GM21526 (cell line): ENCODE results near the gene ZNF710.
A peak's percentile ranks its signal among the peaks of the same experiment; 100 is the strongest.
"Not testable (repeated sequence)": the region's sequence is repeated elsewhere in the genome, so short reads cannot be mapped to it uniquely, and the experiment has no call there.

Source experiments
- ATAC-seq: cut with Tn5 transposase; IDR thresholded peaks from one replicate; pipeline ENCODE4 v1.9.1; 2021; ENCODE audit warnings: moderate library complexity; ENCODE audit not compliant: unreplicated experiment, low FRiP score

ZNF710 gene, protein sequence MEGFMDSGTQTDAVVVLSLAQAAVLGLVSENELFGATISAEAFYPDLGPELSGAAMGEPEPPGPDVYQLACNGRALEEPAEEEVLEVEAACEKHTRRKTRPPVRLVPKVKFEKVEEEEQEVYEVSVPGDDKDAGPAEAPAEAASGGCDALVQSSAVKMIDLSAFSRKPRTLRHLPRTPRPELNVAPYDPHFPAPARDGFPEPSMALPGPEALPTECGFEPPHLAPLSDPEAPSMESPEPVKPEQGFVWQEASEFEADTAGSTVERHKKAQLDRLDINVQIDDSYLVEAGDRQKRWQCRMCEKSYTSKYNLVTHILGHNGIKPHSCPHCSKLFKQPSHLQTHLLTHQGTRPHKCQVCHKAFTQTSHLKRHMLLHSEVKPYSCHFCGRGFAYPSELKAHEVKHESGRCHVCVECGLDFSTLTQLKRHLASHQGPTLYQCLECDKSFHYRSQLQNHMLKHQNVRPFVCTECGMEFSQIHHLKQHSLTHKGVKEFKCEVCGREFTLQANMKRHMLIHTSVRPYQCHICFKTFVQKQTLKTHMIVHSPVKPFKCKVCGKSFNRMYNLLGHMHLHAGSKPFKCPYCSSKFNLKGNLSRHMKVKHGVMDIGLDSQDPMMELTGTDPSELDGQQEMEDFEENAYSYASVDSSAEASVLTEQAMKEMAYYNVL

DNA sequence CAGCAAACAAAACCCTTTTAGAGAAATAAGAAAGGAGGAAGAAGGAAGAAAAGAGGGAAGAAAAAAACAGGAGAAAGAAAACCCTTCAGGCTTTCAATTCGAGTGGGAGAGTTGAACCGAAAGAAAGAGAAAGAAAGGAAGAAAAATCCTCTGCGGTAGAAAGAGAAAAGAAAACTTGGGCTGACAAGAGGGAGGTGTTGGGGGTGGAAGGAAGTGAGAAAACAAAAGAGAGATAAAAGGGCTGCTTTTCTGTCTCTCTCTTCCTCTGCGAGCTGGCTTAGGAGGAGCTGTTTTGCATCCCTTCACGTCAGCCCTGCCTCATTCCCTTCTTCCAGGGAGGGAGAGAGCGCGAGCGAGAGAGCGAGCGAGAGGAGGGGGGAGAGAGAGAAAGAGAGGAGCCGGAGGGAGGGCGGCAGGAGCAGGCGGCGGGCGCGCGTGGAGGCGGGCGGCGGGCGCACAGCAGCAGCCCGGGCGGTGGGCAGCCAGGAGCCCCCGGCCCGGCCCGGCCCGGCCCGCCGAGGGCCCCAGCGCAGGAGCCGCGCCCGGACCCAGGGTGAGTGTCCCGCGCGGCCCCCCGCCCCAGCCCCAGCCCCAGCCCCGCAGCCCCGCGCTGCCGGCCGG, at the start of gene ZNF710:
Gene ZNF710, plus strand, starts transcription at position 263 of the 621 bp plus-strand sequence. CDS start 65,814 bp downstream, outside the sequence.
- ATAC-seq = no peak

DNA sequence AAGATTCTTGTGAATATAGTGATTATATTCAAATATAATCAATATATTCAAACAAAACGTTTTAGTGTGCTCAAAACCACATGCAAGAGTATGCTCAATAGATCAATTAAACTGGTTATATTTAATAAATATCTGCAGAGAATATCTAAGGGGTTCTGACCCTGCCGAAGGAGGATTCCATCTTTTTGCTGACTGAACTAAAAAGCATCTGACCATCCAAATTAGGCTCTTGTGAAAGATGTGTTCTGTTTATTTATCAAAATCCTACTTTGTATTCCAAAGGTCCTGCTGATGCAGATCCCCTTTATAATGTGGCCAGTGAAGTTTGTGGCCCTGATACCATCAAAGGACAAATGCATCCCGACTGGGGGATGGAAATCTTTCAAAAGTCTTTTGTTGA, 46.6 kb upstream of the ZNF710 start:
- ATAC-seq = no peak

DNA sequence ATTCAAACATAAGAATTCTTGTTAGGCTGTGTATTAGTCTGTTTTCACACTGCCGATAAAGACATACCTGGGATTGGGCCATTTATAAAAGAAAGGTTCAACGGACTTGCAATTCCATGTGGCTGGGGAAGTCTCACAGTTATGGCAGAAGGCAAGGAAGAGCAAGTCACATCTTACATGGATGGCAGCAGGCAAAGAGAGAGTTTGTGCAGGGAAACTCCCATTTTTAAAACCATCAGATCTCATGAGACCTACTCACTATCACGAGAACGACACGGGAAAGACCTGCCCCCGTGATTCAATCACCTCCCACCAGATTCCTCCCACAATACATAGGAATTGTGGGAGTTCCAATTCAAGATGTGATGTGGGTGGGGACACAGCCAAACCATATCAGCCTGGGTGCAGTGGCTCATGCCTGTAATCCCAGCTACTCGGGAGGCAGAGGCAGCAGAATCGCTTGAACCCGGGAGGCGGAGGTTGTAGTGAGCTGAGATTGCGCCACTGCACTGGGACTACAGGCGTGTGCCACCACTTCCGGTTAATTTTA, 45.6 kb upstream of the ZNF710 start:
- ATAC-seq = not testable (repeated sequence)

DNA sequence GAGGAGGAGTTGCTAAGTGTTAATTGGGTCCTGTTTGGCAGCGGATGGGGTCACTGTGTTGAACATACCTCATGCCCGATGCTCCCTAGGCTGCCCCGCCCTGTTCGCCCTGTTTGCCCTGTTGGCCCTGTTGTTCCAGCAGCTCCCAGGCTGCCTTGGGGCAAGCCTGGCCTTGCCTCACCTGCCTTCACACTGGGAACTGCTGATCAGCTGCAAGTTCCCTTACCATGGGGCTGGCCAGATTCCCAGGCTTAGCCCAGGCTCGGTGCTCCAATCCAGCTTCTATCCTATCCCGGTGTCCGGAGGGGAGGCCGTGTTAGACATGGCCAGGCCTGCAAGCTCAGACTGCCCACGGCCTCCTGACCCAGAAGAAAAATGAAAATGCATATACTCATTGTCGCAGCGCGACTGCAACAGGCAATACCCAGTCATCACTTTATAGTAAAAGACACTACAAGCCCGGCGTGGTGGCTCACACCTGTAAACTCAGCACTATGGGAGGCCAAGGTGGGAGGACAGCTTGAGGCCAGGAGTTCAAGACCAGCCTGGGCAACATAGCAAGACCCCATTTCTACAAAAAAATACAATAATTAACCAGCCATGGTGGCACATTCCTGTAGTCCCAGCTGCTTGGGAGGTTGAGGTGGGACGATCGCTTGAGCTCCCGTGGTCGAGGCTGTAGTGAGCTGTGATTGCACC, 42.9 kb upstream of the ZNF710 start:
- no peak for ATAC-seq

DNA sequence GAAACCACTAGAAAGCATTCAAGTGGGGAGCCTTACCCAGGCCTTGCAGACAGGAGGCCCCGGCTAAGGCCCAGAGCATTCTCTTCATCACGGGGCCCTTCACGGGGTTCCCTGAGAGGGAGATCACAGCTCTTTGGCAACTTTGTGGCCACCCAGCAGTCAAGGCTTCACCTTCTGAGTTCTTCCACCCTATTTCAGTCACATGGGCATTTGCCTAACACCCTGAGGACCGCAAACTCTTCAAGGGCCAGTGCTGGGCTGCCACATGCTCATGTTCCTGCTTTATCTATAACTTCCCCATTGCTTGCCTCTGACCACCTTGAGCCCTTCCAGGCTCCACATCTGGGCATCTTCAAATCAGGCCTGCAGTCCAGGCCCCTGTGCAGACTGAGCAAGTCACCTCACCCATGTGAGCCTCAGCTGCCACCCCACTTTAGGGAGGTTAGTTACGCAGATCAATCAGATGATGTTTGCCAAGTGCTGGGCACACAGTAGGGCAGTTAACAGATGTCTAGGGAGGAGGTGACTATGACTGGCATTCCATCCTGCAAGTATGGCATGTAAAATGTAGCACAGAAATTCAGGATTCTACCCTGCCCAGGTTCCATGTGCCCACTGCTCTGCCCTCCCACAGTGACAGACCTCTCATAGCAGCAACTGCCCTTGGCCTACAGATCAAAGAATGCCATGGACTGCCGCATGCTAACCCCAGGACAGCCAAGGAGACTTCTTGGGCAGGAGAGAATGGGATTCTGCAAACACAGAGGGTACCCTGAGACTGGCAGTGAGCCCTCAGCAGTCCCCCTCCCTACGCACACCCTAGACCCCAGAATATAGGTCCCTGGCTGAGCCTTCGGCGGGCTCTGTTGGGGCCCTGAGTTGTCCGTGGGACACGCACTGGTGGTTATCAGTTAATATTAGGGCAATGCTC, 37.6 kb upstream of the ZNF710 start:
- ATAC-seq = no peak

DNA sequence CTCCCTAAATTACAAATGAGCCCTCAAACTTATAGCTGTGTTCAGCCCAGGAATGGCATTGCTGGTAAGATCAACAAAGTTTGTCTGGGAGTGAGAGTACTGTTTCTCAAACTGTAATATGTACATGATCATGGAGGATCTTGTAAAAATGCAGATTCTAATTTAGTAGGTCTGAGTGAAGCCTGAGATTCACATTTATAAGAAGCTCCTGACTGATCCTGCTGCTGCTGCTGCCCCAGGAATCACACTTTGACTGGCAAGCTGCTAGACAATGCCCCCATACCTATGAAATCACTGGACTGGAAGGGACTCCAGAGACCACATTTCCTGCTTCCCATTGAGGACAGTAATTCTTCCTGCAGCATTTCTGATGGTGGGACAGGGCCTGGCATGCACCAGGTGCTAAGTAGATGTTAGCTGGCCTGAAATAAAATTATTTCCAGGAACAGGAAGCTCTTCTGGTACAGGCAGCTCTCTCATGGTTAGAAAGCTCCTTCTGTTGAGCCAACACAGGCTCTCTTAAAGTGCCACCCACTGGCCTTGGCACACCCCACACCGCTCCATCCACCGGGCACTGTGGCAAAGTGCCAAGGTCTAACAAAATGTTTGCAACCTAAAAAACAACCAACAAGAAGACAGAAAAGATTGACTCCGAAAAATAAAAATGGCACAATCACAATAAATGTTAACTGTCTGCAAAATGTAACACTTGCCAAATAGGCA, 36.7 kb upstream of the ZNF710 start:
- ATAC-seq = no peak

DNA sequence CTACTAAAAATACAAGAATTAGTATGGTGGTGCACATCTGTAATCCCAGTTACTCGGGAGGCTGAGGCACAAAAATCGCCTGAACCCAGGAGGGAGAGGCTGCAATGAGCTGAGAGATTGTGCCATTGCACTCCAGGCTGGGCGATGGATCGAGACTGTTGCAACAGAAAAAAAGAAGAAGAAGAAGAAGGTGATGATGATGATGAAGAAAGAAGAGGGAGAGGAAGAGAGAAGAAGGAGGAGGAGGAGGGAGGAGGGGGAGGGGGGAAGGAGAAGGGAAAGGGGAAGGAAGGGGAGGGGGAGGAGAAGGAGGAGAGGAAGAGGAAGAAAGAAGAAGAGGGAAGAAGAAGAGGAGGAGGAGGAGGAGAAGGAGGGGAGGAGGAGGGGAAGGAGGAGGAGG, 33.2 kb upstream of the ZNF710 start:
- ATAC-seq = no peak

DNA sequence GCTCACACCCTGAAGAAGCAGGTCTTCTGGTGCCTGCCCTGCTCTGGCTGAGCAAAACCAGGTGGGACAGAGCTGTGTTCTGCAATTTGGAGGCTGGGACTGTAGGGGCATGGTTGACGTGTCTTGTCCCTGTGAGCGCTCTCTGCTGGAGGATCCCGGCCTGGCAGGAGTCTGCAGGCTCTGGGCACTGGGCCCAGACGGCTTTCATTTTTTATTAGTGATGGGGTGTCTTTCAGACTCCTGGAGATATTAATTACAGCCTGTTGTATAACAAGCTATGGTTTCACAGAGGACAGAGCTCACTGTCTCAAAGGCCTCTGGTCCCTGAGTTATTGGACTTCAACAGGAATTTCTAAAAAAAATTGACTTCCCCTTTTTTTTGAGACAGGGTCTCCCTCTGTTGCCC, 29.5 kb upstream of the ZNF710 start:
- peak; percentile 88 for ATAC-seq

DNA sequence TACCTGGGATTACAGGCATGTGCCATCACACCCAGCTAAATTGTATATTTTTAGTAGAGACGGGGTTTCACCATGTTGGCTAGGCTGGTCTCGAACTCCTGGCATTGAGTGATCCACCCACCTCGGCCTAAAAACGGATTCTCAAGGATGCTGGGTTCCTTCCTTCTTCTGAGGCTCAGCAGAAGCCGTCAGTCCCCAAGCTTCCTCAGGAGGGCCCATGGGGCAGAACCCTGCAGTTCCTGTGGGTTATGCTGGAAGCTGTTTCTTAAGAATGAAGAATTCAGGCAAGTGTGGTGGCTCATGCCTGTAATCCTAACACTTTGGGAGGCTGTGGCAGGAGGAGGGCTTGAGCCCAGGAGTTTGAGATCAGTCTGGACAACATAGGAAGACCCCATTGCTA, 29.0 kb upstream of the ZNF710 start:
- ATAC-seq = no peak

DNA sequence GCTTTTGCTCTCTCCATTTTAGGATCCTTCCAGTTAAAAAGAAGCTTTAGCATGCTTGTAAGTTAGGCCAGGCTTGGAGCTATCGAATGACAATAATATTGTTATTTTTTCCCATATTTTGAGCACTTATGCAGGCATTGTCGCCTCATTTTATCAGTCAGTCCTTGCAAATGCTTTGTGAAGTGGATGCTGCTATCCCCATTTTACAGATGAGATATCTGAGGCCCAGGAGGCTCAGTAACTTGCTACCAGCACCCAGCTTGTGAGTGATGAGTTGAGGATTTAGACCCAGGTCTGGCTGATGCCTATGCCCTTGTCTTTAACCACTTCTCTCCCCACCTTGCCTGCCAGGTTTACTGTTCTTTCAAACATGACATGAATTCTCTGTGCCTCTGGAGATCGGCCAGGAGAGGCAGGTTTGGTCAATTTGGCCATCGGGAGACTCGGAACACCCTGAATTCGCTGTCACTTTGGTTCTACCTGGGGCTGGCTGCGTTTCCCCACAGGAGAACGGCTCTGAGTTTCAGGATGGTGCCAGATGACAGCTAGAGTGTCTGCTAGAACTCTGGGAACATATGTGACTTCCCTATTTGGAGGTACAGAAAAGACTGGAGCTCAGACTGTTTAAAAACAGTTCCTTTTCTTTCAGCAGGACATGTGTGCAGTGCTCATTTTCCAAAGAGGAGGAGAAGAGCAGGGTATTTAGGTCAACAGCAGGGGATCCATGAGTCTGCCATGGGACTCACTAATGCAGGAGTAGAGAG, 25.5 kb upstream of the ZNF710 start:
- no peak for ATAC-seq

DNA sequence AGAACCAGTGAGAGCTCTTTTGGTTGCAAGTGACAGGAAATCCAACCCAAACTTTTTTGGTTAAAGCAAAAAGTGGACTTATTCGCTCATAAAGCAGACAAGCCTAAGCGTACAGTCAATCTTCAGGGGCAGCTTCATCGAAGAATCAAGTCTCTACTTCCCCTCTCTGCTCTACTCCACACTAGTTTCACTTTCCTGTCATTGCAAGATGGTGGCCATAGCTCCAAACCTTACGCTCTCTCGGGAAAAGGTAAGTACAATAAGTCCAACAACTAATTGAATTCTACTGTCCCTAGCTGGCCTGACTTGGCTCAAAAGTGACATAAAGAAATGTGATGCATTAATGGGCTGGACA, 24.9 kb upstream of the ZNF710 start:
- ATAC-seq = no peak

DNA sequence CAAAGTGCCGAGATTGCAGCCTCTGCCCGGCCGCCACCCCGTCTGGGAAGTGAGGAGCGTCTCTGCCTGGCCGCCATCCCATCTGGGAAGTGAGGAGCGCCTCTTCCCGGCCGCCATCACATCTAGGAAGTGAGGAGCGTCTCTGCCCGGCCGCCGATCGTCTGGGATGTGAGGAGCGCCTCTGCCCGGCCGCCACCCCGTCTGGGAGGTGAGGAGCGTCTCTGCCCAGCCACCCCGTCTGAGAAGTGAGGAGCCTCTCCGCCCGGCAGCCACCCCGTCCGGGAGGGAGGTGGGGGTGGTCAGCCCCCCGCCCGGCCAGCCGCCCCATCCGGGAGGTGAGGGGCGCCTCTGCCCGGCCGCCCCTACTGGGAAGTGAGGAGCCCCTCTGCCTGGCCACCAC, 23.3 kb upstream of the ZNF710 start:
- ATAC-seq = not testable (repeated sequence)

DNA sequence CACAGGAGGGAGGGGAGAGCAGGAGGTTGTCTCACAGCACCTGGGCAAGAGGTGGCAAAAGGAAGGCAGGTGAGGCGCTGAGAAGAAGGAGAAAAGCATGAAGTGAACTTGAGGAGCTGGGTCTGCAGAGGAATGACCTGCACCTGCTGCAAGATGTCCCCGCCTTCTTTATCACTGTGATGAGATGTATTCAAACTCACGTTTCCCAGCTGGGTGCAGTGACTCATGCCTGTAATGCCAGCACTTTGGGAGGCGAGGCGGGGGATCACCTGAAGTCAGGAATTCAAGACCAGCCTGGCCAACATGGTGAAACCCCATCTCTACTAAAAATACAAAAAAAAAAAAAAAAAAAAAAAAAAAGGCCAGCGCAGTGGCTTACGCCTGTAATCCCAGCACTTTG, 22.2 kb upstream of the ZNF710 start:
- ATAC-seq = no peak

DNA sequence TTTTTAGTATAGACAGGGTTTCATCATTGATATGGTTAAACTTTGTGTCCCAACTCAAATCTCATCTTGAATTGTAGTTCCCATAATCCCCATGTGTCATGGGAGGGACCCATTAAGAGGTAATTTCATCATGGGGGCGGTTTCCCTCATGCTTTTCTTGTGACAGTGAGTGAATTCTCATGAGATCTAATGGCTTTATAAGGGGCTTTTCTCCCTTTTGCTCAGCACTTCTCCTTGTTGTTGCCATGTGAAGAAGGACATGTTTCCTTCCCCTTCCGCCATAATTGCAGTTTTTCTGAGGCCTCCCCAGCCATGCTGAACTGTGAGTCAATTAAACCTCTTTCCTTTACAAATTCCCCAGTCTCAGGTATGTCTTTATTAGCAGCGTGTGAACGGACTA, 20.2 kb upstream of the ZNF710 start:
- no peak for ATAC-seq

DNA sequence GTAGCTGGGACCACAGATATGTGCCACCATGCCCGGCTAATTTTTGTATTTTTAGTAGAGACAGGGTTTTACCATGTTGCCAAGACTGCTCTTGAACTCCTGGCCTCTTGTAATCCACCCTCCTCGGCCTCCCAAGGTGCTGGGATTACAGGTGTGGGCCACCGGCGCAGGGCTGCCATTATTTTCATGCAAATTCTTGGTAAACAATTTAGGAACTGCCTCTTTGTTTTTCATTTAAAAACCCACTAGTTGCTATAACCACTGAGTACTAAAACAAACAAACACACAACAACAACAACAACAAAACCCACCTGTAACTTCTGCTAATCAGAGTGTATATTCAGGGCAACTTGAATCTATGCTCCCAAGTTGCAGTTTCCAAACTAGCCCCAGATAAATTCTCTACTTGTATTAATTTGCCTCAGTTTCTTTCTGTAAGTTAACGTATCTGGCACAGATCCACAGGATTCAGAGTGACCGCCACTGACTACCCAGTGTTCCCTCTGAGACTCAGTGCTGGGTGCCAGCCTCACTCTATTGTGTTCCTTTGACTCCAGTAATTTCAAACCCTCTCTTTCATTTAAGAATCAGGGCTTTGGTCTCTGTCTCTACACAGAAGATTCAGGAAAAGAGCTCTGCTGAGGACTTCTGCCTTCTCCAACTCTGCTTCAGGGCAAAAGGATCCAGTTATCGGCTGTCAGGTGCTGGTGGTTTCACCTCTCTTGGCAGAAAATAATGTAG, 18.6 kb upstream of the ZNF710 start:
- ATAC-seq = no peak

DNA sequence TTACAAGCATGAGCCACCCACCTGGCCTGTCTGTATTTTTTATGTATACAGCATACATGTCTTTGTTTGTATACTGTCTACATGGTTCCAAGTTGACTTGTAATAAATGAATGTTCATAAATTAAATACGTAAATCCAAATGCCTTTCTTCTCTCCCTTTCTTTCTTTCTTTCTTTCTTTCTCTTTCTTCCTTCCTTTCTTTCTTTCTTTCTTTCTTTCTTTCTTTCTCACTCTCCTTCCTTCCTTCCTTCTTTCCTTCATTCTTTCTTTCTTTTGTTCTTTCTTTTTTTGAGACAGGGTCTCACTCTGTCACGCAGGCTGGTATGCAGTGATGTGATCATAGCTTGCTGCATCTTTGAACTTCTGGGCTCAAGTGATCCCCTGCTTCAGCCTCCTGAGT, 17.1 kb upstream of the ZNF710 start:
- ATAC-seq = no peak

DNA sequence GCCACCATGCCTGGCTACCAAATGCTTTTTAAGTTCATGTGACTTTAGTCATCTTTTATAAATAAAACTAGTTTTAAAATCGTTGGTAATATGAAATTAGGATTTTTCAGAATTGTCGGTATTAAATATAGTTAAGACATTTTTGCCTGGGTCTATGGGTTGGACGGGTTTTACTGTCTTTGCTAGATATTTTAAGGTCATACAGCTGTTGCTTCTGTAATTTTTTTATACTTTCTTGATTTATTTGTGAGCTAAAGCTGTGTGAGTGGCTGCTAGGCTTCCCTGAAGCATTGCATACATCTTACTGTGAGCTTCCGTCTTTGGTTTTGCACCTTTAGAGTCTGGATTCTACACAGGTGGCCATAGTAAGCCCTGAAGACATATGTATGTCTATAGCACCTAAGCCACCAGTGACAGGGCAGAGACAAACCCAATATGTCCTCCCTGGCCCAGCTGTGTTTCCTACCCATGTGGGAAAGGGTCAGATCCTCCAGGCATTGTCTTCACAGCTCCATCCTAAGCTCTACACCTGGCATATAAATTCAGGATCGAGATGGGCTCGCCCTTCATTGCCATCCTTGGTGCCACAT, 16.6 kb upstream of the ZNF710 start:
- no peak for ATAC-seq
